Hepatic stellate cell (primary cell): ENCODE data around the gene ADIPOQ.
"Not testable (repeated sequence)": the region's sequence is repeated elsewhere in the genome, so short reads cannot be mapped to it uniquely, and the experiment has no call there.

ENCODE experiments used
- DNase-seq: peaks from one replicate; pipeline ENCODE4 v3.0.0; 2011; ENCODE audit warnings: low spot score

ADIPOQ gene

GRCh38 chr3:186870421-186871201 is 28.1 kb downstream of the ADIPOQ start:
- no peak for DNase-seq

- no peak for DNase-seq
Measured at GRCh38 chr3:186871403-186871924, 29.0 kb downstream of the ADIPOQ start.

DNA sequence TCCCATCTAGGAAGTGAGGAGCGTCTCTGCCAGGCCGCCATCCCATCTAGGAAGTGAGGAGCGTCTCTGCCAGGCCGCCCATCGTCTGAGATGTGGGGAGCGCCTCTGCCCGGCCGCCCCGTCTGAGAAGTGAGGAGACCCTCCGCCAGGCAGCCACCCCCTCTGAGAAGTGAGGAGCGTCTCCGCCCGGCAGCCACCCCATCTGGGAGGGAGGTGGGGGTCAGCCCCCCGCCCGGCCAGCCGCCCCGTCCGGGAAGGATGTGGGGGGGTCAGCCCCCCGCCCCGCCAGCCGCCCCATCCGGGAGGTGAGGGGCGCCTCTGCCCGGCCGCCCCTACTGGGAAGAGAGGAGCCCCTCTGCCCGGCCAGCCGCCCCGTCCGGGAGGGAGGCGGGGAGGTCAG is 31.3 kb downstream of the ADIPOQ start:
- DNase-seq, result not testable (repeated sequence)

- not testable (repeated sequence) for DNase-seq
Measured at GRCh38 chr3:186874216-186874615, 31.7 kb downstream of the ADIPOQ start.

GRCh38 chr3:186874841-186875240 is 32.3 kb downstream of the ADIPOQ start:
- not testable (repeated sequence) for DNase-seq

- DNase-seq, result no peak
Measured at GRCh38 chr3:186875708-186876107, 33.2 kb downstream of the ADIPOQ start.

GRCh38 chr3:186879781-186880180 is 37.3 kb downstream of the ADIPOQ start:
- DNase-seq, result no peak

- no peak for DNase-seq
Measured at GRCh38 chr3:186880406-186880805, 37.9 kb downstream of the ADIPOQ start.

DNA sequence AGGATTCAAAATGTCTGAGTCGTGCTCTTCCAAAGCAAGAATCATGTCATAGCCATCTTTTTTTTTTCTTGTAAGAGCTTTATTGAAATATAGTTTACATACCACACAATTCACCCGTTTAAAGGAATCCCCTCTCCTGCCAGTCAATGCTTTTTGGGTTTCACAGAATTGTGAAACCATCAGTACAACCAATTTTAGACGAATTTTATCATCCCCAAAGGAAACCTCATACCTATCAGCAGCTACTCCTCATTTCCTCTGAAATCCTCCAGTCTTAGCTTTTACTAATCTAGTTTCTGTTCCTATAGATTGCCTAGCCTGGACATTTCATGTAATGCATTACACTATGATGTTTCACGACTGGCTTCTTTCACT is 39.6 kb downstream of the ADIPOQ start:
- DNase-seq, result no peak

GRCh38 chr3:186882881-186883685 is 40.6 kb downstream of the ADIPOQ start:
- DNase-seq, result peak; percentile 74

DNA sequence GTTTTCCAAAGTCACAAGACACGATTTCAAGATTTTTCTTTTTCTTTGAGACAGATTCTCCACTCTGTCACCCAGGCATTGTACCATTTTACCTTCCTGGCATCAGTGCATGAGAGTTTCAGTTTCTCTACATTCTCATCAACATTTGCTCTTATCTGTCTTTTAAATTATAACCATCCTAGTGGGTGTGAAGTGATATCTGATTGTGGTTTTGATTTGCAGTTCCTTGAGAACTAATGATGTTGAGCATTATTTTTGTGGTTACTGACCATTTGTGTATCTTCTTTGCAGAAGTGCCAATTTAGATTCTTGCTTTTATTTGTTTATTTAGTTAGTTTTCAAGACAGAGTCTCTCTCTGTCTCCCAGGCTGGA is 41.2 kb downstream of the ADIPOQ start:
- no peak for DNase-seq

DNA sequence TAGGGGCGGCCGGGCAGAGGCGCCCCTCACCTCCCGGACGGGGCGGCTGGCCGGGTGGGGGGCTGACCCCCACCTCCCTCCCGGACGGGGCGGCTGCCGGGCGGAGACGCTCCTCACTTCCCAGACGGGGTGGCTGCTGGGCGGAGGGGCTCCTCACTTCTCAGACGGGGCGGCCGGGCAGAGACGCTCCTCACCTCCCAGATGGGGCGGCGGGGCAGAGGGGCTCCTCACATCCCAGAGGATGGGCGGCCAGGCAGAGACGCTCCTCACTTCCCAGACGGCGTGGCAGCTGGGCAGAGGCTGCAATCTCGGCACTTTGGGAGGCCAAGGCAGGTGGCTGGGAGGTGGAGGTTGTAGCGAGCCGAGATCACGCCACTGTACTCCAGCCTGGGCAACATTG is 42.4 kb downstream of the ADIPOQ start:
- not testable (repeated sequence) for DNase-seq

DNA sequence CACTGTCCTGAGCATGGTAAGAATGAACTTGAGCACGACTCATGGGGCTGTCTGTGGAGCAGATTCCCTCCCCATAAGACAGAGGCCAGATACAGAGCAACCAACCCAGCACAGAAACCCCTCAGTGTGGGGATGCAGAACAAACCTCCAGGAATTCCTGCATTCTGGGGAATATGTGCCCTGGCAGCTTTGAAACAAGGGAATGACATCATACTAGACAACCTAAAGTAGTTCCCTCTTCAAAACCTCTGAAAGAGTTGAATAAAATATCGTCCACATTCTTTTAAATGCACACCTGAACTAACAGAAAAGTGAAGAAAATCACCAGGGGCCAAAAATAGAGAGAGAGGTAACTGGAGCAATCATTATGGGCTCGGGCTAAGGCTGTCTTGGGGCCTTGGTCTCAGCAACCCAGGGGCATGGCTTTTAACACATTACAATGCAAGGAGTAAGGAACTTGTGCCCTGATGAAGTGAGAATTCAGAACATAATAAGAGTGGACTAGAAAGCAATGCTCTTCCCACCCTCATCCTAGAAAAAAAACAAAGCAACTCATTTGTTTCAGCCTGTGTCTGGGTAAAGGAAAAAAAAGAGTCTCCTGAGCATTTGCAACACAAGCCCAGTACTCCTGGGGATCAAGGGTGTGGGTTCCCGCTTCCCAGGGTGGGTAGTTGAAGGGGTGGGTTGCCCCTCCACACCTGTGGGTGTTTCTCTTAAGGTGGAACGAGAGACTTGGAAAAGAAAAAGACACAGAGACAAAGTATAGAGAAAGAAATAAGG is 43.9 kb downstream of the ADIPOQ start:
- DNase-seq, result no peak

DNA sequence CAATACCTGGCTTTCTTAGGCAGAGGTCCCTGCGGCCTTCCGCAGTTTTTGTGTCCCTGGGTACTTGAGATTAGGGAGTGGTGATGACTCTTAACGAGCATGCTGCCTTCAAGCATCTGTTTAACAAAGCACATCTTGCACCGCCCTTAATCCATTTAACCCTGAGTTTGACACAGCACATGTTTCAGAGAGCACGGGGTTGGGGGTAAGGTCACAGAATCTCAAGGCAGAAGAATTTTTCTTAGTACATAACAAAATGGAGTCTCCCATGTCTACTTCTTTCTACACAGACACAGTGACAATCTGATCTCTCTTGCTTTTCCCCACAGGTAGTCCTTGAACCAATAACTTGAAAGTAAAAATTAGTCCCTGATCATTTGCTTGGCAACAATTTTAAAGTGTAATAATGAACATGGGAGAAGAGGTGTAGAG is 45.0 kb downstream of the ADIPOQ start:
- not testable (repeated sequence) for DNase-seq

DNA sequence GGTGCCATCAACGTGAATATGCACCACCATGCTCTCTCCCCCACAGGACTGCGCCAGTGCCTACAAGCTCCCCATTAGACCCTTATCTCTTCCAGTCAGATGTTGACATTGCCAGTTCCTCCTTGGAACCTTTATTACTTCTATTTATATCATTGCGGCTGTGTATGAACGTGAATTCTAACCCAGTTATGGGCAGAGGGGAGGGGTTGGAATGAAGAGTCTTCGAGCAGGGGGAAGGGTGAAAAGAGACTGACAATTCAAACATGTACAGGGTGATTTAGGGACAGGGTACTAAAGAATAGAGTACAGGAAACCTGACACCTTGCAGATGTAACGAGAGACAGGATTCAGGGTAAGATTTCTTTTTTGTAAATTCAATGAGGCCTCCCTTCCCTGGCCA is 46.1 kb downstream of the ADIPOQ start:
- DNase-seq, result no peak

DNA sequence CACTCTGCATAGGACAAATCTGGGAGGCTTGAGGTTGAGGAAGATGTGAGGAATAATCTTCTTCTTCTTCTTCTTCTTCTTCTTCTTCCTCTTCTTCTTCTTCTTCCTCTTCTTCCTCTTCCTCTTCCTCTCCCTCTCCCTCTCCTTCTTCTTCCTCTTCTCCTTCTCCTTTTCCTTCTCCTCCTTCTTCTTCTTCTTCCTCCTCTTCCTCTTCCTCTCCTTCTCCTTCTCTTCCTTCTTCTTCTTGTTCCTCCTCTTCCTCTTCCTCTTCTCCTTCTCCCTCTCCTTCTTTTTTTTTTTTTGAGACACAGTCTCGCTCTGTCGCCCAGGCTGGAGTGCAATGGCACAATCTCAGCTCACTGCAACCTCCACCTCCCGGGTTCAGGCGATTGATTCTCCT is 47.2 kb downstream of the ADIPOQ start:
- not testable (repeated sequence) for DNase-seq

DNA sequence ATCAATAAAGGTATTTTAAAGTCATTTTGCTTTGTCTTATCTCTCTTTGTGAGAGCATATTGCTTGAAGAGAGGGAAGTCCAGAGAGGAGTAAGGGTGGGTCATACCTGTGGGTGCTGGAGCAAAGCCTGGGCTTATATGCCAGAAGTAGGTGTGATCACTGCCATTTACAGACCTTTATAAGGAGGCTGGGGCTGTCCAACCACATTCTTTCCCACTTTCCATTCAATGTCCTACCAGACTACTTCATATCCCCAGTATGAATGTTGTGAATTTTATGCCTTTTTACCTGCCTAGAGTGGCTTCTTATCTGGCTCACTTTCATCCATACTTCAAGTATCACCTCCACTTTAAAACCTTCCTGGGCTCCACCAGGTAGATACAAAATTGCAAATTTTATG is 48.4 kb downstream of the ADIPOQ start:
- no peak for DNase-seq

- DNase-seq, result not testable (repeated sequence)
Measured at GRCh38 chr3:186893071-186893470, 50.6 kb downstream of the ADIPOQ start.

DNA sequence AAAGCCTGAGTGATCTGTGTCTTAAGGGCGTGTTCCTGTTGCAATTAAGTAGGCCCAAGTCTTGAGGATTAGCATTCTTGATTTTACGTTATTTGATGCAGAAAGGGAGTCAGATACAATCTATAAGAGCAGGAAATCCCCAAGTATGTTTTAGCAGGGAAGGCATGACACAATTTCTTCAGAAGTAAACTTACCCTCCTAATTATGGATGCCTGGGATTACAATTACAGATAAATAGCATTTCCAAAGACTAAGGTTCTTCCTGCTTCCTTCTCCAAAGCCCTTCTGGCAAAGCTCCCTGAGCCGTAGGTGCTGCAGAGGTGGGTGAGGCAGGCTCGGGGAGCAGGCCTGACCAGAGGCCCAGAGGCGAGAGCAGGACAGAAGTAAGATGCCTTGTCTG is 52.9 kb downstream of the ADIPOQ start:
- no peak for DNase-seq

- DNase-seq, result no peak
Measured at GRCh38 chr3:186896006-186896405, 53.5 kb downstream of the ADIPOQ start.

- no peak for DNase-seq
Measured at GRCh38 chr3:186896875-186897274, 54.4 kb downstream of the ADIPOQ start.

GRCh38 chr3:186901135-186901734 is 58.7 kb downstream of the ADIPOQ start:
- no peak for DNase-seq
